MM.1S (cell line): ENCODE measurements around the gene SLC16A1.
"Not testable (repeated sequence)": the region's sequence is repeated elsewhere in the genome, so short reads cannot be mapped to it uniquely, and the experiment has no call there.

Experiments used
- DNase-seq: peaks from one replicate; pipeline ENCODE4 v3.0.0-alpha.2; 2015
- H2AFZ ChIP-seq: fragments of 300-600 bp; sonication (generic); 2 replicates; pipeline ENCODE4 v1.6.0; 2016; ENCODE audit warnings: antibody characterized with exemption, low read length
- H3F3A ChIP-seq: fragments of 300-600 bp; sonication (generic); 2 replicates; pipeline ENCODE4 v1.6.1; 2016; ENCODE audit warnings: mild to moderate bottlenecking, antibody characterized with exemption, low read length, moderate library complexity, mixed read lengths; ENCODE audit not compliant: insufficient read depth
- H3K27ac ChIP-seq: fragments of 300-600 bp; sonication (generic); 2 replicates; pipeline ENCODE4 v1.5.1; 2016; ENCODE audit warnings: mild to moderate bottlenecking, low read length
- H3K27me3 ChIP-seq: fragments of 300-600 bp; sonication (generic); replicated peaks from 2 replicates; pipeline ENCODE4 v1.6.0; 2016; ENCODE audit warnings: low read length; ENCODE audit not compliant: insufficient read depth
- H3K36me3 ChIP-seq: fragments of 300-600 bp; sonication (generic); replicated peaks from 2 replicates; pipeline ENCODE4 v1.6.1; 2016; ENCODE audit warnings: mild to moderate bottlenecking, low read length, mixed read lengths; ENCODE audit not compliant: insufficient read depth
- H3K4me1 ChIP-seq: fragments of 300-600 bp; sonication (generic); 2 replicates; pipeline ENCODE4 v1.6.1; 2016; ENCODE audit warnings: low read length, mixed read lengths
- H3K4me2 ChIP-seq: fragments of 300-600 bp; sonication (generic); 2 replicates; pipeline ENCODE4 v1.6.0; 2016; ENCODE audit warnings: low read depth, low read length
- H3K4me3 ChIP-seq: fragments of 300-600 bp; sonication (generic); 2 replicates; pipeline ENCODE4 v1.5.1; 2016; ENCODE audit warnings: low read length, mixed read lengths
- H3K79me2 ChIP-seq: fragments of 300-600 bp; sonication (generic); 2 replicates; pipeline ENCODE4 v1.6.1; 2016; ENCODE audit warnings: mixed run types, low read length, mixed read lengths
- H3K9ac ChIP-seq: fragments of 300-600 bp; sonication (generic); 2 replicates; pipeline ENCODE4 v1.6.1; 2016; ENCODE audit warnings: low read length, mixed read lengths
- H3K9me2 ChIP-seq: fragments of 300-600 bp; sonication (generic); replicated peaks from 2 replicates; pipeline ENCODE4 v1.6.1; 2016; ENCODE audit warnings: mild to moderate bottlenecking, low read length, mixed read lengths; ENCODE audit not compliant: insufficient read depth
- H3K9me3 ChIP-seq: fragments of 300-600 bp; sonication (generic); replicated peaks from 2 replicates; pipeline ENCODE4 v1.6.1; 2016; ENCODE audit warnings: mild to moderate bottlenecking, low read length, mixed read lengths; ENCODE audit not compliant: insufficient read depth
- H4K20me1 ChIP-seq: fragments of 300-600 bp; sonication (generic); 2 replicates; pipeline ENCODE4 v1.6.1; 2016; ENCODE audit warnings: mild to moderate bottlenecking, low read length, moderate library complexity, mixed read lengths; ENCODE audit not compliant: insufficient read depth
- CTCF ChIP-seq: fragments of 300-600 bp; sonication (generic); IDR thresholded peaks from 2 replicates; pipeline ENCODE4 v1.5.1; 2016; ENCODE audit warnings: antibody characterized with exemption, low read length, mixed read lengths
- EZH2 ChIP-seq: fragments of 300-600 bp; sonication (generic); optimal IDR thresholded peaks from 2 replicates; pipeline ENCODE3; 2017; ENCODE audit warnings: low read depth, mild to moderate bottlenecking, antibody characterized with exemption, low read length, mixed read lengths
- EZH2phosphoT487 ChIP-seq: fragments of 300-600 bp; sonication (generic); IDR thresholded peaks from 2 replicates; pipeline ENCODE4 v1.6.1; 2018; ENCODE audit warnings: antibody characterized with exemption, low read length

Gene SLC16A1

GRCh38 chr1:112893288-112894009 is 62.5 kb downstream of the SLC16A1 start:
- no peak overlapping the region for H3K27ac ChIP-seq
- no peaks in the 10 kb centered on the region for H3K27me3 ChIP-seq
- H3F3A ChIP-seq: no peaks in the 10 kb centered on the region
- TF ChIP-seq EZH2phosphoT487 (no peak), CTCF (no peak), EZH2 (no peak)
- no peak overlapping the region for H3K4me2 ChIP-seq
- H3K79me2 ChIP-seq: no peaks in the 10 kb centered on the region
- DNase-seq: no peak
- no peaks in the 10 kb centered on the region for H3K9me3 ChIP-seq
- no peaks in the 10 kb centered on the region for H3K36me3 ChIP-seq
- H3K9me2 ChIP-seq: no peaks in the 10 kb centered on the region
- no peak overlapping the region for H3K4me3 ChIP-seq
- H3K9ac ChIP-seq: no peak overlapping the region
- H4K20me1 ChIP-seq: no peaks in the 10 kb centered on the region
- H3K4me1 ChIP-seq: no peaks in the 10 kb centered on the region
- H2AFZ ChIP-seq: no peak overlapping the region

GRCh38 chr1:112889906-112890305 is 66.1 kb downstream of the SLC16A1 start:
- H2AFZ ChIP-seq, H4K20me1 ChIP-seq, H3K27ac ChIP-seq, DNase-seq, H3K9ac ChIP-seq, H3K4me1 ChIP-seq, H3K36me3 ChIP-seq, H3K9me2 ChIP-seq, H3K9me3 ChIP-seq, H3F3A ChIP-seq, H3K4me3 ChIP-seq, H3K27me3 ChIP-seq, H3K79me2 ChIP-seq, H3K4me2 ChIP-seq: not testable (repeated sequence)

GRCh38 chr1:112889052-112889768 is 66.8 kb downstream of the SLC16A1 start:
- Histone ChIP-seq H3K4me1 (no peaks in the 10 kb centered on the region), H4K20me1 (no peaks in the 10 kb centered on the region), H3K9me2 (no peaks in the 10 kb centered on the region), H2AFZ (no peak overlapping the region), H3F3A (no peaks in the 10 kb centered on the region), H3K79me2 (no peaks in the 10 kb centered on the region), H3K9me3 (no peaks in the 10 kb centered on the region), H3K9ac (no peak overlapping the region), H3K4me2 (no peak overlapping the region), H3K27me3 (no peaks in the 10 kb centered on the region), H3K4me3 (no peak overlapping the region), H3K36me3 (no peaks in the 10 kb centered on the region), H3K27ac (no peak overlapping the region)
- no peak for DNase-seq
- TF ChIP-seq EZH2phosphoT487 (no peak), CTCF (no peak), EZH2 (no peak)

GRCh38 chr1:112888630-112889029 is 67.4 kb downstream of the SLC16A1 start:
- Histone ChIP-seq H3K36me3 (no peaks in the 10 kb centered on the region), H3K9ac (no peak overlapping the region), H3K9me3 (no peaks in the 10 kb centered on the region), H3K79me2 (no peaks in the 10 kb centered on the region), H3K27ac (no peak overlapping the region), H3K4me1 (no peaks in the 10 kb centered on the region), H3K4me2 (no peak overlapping the region), H3K27me3 (no peaks in the 10 kb centered on the region), H4K20me1 (no peaks in the 10 kb centered on the region), H3K4me3 (no peak overlapping the region), H3F3A (no peaks in the 10 kb centered on the region), H3K9me2 (no peaks in the 10 kb centered on the region), H2AFZ (no peak overlapping the region)
- no peak for DNase-seq
- TF ChIP-seq EZH2: no peak
- no peak for TF ChIP-seq CTCF
- TF ChIP-seq EZH2phosphoT487: no peak
